K562 (cell line): Measurements from ENCODE around the gene IFT81. TPM values are rescaled to one million over a fixed set of nuclear protein-coding genes. Genes with fewer than 3 reads are reported as not detected.

Experiments used
- ATF7 ChIP-seq: fragments of 450-650 bp; IDR thresholded peaks from 2 replicates; pipeline ENCODE4 v1.7.1; 2014; ENCODE audit warnings: mild to moderate bottlenecking, moderate library complexity
- CBX1 ChIP-seq: sonication (generic); IDR thresholded peaks from 2 replicates; pipeline ENCODE4 v1.6.1; 2016; ENCODE audit warnings: antibody characterized with exemption, low read depth, mild to moderate bottlenecking
- CREM ChIP-seq: IDR thresholded peaks from 2 replicates; pipeline ENCODE4 v1.6.1; 2014; ENCODE audit warnings: antibody characterized with exemption, low read depth
- CTCF ChIP-seq, 3 experiments: IDR thresholded peaks in 2 of 3; conservative IDR thresholded peaks in 1 of 3; 2 replicates each; pipeline ENCODE4 v1.5.1; 2011 to 2012; ENCODE audit warnings: low read length in 3 of 3, mild to moderate bottlenecking in 3 of 3, control low read depth in 2 of 3, improper control_type of control experiment in 1 of 3, inconsistent platforms in 1 of 3, low read depth in 1 of 3, mixed read lengths in 1 of 3, moderate library complexity in 1 of 3; ENCODE audit not compliant: insufficient read depth in 2 of 3
- FOXA3 ChIP-seq, 2 experiments: fragments of 450-650 bp in 1 of 2; sonication (generic) in 1 of 2; formaldehyde crosslinking; IDR thresholded peaks in 1 of 2; conservative IDR thresholded peaks in 1 of 2; 2 replicates each; pipeline versions ENCODE4 v1.4.0 to v1.8.0; 2020 to 2022; ENCODE audit warnings: mild to moderate bottlenecking in 2 of 2, missing genetic modification reagents in 1 of 2
- HDAC2 ChIP-seq: fragments of 450-650 bp; IDR thresholded peaks from 2 replicates; pipeline ENCODE4 v1.6.1; 2016; ENCODE audit warnings: mild to moderate bottlenecking
- HMG20B ChIP-seq: fragments of 250-450 bp; sonication (Bioruptor Pico); IDR thresholded peaks from 2 replicates; pipeline ENCODE4 v1.5.0; 2021; ENCODE audit warnings: mild to moderate bottlenecking
- MTA1 ChIP-seq: fragments of 450-650 bp; IDR thresholded peaks from 2 replicates; pipeline ENCODE4 v1.6.1; 2017; ENCODE audit warnings: borderline replicate concordance
- MYNN ChIP-seq, 2 experiments: sonication (generic); formaldehyde crosslinking in 1 of 2; IDR thresholded peaks; 2 replicates each; pipeline versions ENCODE4 v1.5.0 to v1.6.1; 2016 to 2020; ENCODE audit warnings: antibody characterized with exemption in 1 of 2, missing genetic modification reagents in 1 of 2
- NCOA6 ChIP-seq: fragments of 450-650 bp; IDR thresholded peaks from 2 replicates; pipeline ENCODE4 v1.6.1; 2017; ENCODE audit warnings: mild to moderate bottlenecking
- NCOR1 ChIP-seq: fragments of 450-650 bp; IDR thresholded peaks from 2 replicates; pipeline ENCODE4 v1.6.1; 2016; ENCODE audit warnings: mild to moderate bottlenecking, moderate library complexity
- NFIC ChIP-seq: fragments of 450-650 bp; IDR thresholded peaks from 2 replicates; pipeline ENCODE4 v1.6.1; 2017; ENCODE audit warnings: mild to moderate bottlenecking, inconsistent platforms
- NKRF ChIP-seq: fragments of 450-650 bp; IDR thresholded peaks from 2 replicates; pipeline ENCODE4 v1.6.1; 2016; ENCODE audit warnings: borderline replicate concordance
- RBFOX2 ChIP-seq: fragments of 200-400 bp; formaldehyde crosslinking; IDR thresholded peaks from 2 replicates; pipeline ENCODE4 v1.6.1; 2017; ENCODE audit warnings: low read depth, mild to moderate bottlenecking, low read length, moderate library complexity
- RFX1 ChIP-seq: fragments of 450-650 bp; IDR thresholded peaks from 2 replicates; pipeline ENCODE4 v1.6.1; 2016; ENCODE audit warnings: mild to moderate bottlenecking, moderate library complexity
- SMC3 ChIP-seq: conservative IDR thresholded peaks from 2 replicates; pipeline ENCODE4 v1.6.1; 2011; ENCODE audit warnings: low read depth, low read length, improper control_type of control experiment; ENCODE audit not compliant: insufficient read depth
- ZKSCAN8 ChIP-seq: fragments of 200-800 bp; sonication (Bioruptor generic); IDR thresholded peaks from 2 replicates; pipeline ENCODE4 v1.6.1; 2016; ENCODE audit warnings: missing genetic modification characterization, missing compliant biosample characterization
- ZNF124 ChIP-seq: sonication (generic); formaldehyde crosslinking; IDR thresholded peaks from 2 replicates; pipeline ENCODE4 v1.8.1; 2022; ENCODE audit warnings: missing genetic modification reagents
- ZNF740 ChIP-seq, 3 experiments: fragments of 200-800 bp in 1 of 3; sonication (Bioruptor generic) in 1 of 3; sonication (generic) in 1 of 3; formaldehyde crosslinking in 1 of 3; IDR thresholded peaks; 2 replicates each; pipeline versions ENCODE4 v1.6.1 to v1.8.0; 2016 to 2022; ENCODE audit warnings: mild to moderate bottlenecking in 2 of 3, missing compliant biosample characterization in 2 of 3, missing genetic modification characterization in 2 of 3, missing genetic modification reagents in 1 of 3
- ZSCAN32 ChIP-seq: fragments of 450-650 bp; formaldehyde crosslinking; IDR thresholded peaks from 2 replicates; pipeline ENCODE4 v1.4.0; 2020; ENCODE audit warnings: mild to moderate bottlenecking, moderate library complexity
- polyA plus RNA-seq, 8 experiments: library from polyadenylated mRNA; depleted of rRNA in 4 of 8; stranded (reverse) in 5 of 8; unstranded in 3 of 8; fragments of >200 nt; fragmentation: Nextera tagmentation in 2 of 8; fragmentation: Illumina TruSeq in 1 of 8; extraction: Ambion mirVana in 2 of 8; extraction: Trizol in 1 of 8; gene quantifications; 2 replicates each; pipeline versions ENCODE4 v1.2.1 to v1.2.3, GENCODE V29; 2011 to 2014; ENCODE audit warnings: inconsistent platforms in 1 of 8, missing spikeins in 1 of 8
- total RNA-seq, 7 experiments: library from RNA; depleted of rRNA in 6 of 7; stranded (reverse); fragments of >200 nt in 6 of 7; fragmentation: Illumina TruSeq in 2 of 7; extraction: Trizol in 2 of 7; gene quantifications; 2 replicates each; pipeline versions ENCODE4 v1.2.1 to v1.2.3, GENCODE V29; 2011 to 2021; ENCODE audit warnings: low replicate concordance in 1 of 7
- TF ChIP-seq, protein P1 (sequence below), 2 experiments: fragments of 450-650 bp in 1 of 2; sonication (generic) in 1 of 2; formaldehyde crosslinking in 1 of 2; IDR thresholded peaks in 1 of 2; conservative IDR thresholded peaks in 1 of 2; 2 replicates each; pipeline versions ENCODE4 v1.6.1 to v1.8.1; 2016 to 2023; ENCODE audit warnings: mild to moderate bottlenecking in 2 of 2, moderate library complexity in 2 of 2, inconsistent platforms in 1 of 2, missing genetic modification reagents in 1 of 2

The IFT81 gene
- total and polyA plus RNA-seq, 9 of the 15 experiments (the other 6 are each of a cell fraction or from before 2014, with no cell fraction given), result 2.8 to 11.9 (median 7.9) TPM

DNA sequence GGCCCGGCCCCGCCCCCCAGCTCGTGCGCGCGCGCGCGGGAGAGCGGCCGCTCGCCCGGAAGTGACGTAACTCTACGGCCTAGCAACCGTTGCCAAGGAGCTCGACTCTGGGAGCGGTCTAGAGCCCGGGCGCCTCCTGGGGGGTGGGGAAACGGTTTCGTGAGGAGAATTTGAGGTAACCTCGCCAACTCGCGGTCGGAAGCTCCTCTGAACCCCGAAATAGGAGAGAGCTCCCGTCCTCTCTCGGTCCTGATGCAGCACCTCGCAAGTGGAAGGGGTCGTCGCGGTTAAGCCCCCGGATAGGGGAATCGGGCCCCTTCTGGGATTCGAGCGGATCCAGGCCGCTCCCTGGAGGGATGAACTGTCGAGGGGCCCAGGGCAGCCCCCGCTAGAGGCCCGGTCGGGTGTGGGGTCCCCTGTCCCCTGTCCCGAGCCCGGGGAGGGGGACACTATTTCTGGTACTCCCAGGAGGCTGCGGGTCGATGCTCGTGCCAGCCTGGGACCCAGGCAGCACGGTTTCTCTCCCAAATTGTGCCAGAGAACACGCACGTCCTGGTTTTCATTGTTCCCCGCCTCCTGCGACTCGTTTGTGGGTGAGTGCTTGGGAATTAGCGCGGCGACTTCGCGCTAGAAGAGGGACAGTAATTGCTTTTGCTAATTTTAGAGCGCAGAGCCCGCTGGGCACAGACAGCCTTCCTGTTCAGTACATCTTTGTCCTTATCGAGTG, at the start of gene IFT81 (continued):
- TF ChIP-seq NKRF (0 out of 2 replicates have a peak, but pooled peaks have one; percentile 25), HDAC2 (peak; percentile 14; the same call in 1 of the 2 replicates), FOXA3 (CRISPR knock-in tag; conservative IDR thresholded peaks at IDR 0.05 in 1 of 2, IDR thresholded peaks at IDR 0.05 in 1 of 2) (no peak), HMG20B (CRISPR knock-in tag) (peak; percentile 51; the same call in 1 of the 2 replicates), CBX1 (no peak), RBFOX2 (peak; percentile 75), RFX1 (peak; percentile 97), CREM (peak; percentile 94), ZNF124 (no peak), NCOR1 (no peak), MTA1 (no peak), SMC3 (no peak), MYNN (IDR thresholded peaks at IDR 0.05) (peak; percentile 95), MYNN (CRISPR knock-in tag; IDR thresholded peaks at IDR 0.05) (no peak), NCOA6 (peak; percentile 68; the same call in 1 of the 2 replicates), ZNF740 (CRISPR knock-in tag; IDR thresholded peaks at IDR 0.05) (no peak), ZNF740 (tag; IDR thresholded peaks at IDR 0.05) (0 out of 4 replicates have a peak, but pooled peaks of 1 of the 2 experiments have one; percentile 26), NFIC (peak; percentile 5; the same call in 1 of the 2 replicates), ATF7 (peak; percentile 85), ZSCAN32 (CRISPR knock-in tag) (no peak), CTCF (IDR thresholded peaks at IDR 0.05 in 2 of 3, conservative IDR thresholded peaks at IDR 0.05 in 1 of 3; ENCODE audit: insufficient read depth in 2 of 3, low read depth in 1 of 3, low read length in 3 of 3) (peak in 2 of 3 experiments; percentile 4 to 23; a peak in 2 of 6 replicates), ZKSCAN8 (CRISPR knock-in tag) (no peak)
- TF ChIP-seq, protein P1, sequence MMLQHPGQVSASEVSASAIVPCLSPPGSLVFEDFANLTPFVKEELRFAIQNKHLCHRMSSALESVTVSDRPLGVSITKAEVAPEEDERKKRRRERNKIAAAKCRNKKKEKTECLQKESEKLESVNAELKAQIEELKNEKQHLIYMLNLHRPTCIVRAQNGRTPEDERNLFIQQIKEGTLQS (IDR thresholded peaks at IDR 0.05), result peak; percentile 65
- TF ChIP-seq, protein P1 (CRISPR knock-in tag; conservative IDR thresholded peaks at IDR 0.05), result no peak
